B cell (primary cell): ENCODE results near the gene GAR1. TPM values are rescaled to one million over a fixed set of nuclear protein-coding genes. Genes with fewer than 3 reads are reported as not detected.

Source experiments
- ATAC-seq: fragments of 200-7000 bp; cut with Tn5 transposase; one replicate; pipeline ENCODE4 v1.10.0; 2021; ENCODE audit warnings: low read depth, mild to moderate bottlenecking, moderate number of reproducible peaks, moderate library complexity
- CTCF ChIA-PET: fragments of 350-600 bp; sonication (Branson Sonifier 250); formaldehyde crosslinking; loops from one replicate; lab custom pipeline; 2021; ENCODE audit warnings: antibody characterized with exemption, inconsistent platforms; lab: Charles Lee
- POLR2A ChIA-PET: fragments of 350-600 bp; sonication (Branson Sonifier 250); formaldehyde crosslinking; loops from one replicate; lab custom pipeline; 2021; ENCODE audit warnings: antibody characterized with exemption; lab: Charles Lee
- DNase-seq: peaks from one replicate; pipeline ENCODE4 v3.0.0; 2013
- H2AFZ ChIP-seq: 2 replicates; pipeline ENCODE4 v1.6.1; 2012; ENCODE audit warnings: mild to moderate bottlenecking, low read depth, low read length; ENCODE audit not compliant: insufficient read depth, poor library complexity, severe bottlenecking
- H3K27ac ChIP-seq, 2 donors: 1 replicate in 1 of 2; 2 replicates in 1 of 2; pipeline ENCODE4 v1.5.1; 2012 to 2013; ENCODE audit warnings: low read length in 2 of 2, mild to moderate bottlenecking in 2 of 2, moderate library complexity in 1 of 2
- H3K27me3 ChIP-seq, 4 experiments: fragments of 200-600 bp in 1 of 4; sonication (generic) in 1 of 4; replicated peaks in 1 of 4; 1 replicate in 2 of 4; 2 replicates in 2 of 4; pipeline versions ENCODE4 v1.6.1 to v1.7.0; 2013 to 2016; ENCODE audit warnings: low read length in 3 of 4, mild to moderate bottlenecking in 2 of 4, mixed read lengths in 1 of 4, moderate library complexity in 1 of 4; ENCODE audit not compliant: insufficient read depth in 4 of 4, control insufficient read depth in 3 of 4; ENCODE audit errors: control extremely low read depth in 1 of 4
- H3K36me3 ChIP-seq, 2 experiments: replicated peaks in 1 of 2; 1 replicate in 1 of 2; 2 replicates in 1 of 2; pipeline versions ENCODE4 v1.6.1 to v1.7.1; 2013; ENCODE audit warnings: low read length in 1 of 2; ENCODE audit not compliant: insufficient read depth in 2 of 2, control insufficient read depth in 1 of 2; ENCODE audit errors: control extremely low read depth in 1 of 2, extremely low read depth in 1 of 2
- H3K4me1 ChIP-seq, 2 donors: fragments of 200-600 bp in 1 of 2; sonication (generic) in 1 of 2; 1 replicate in 1 of 2; 2 replicates in 1 of 2; pipeline versions ENCODE4 v1.5.1 to v1.6.1; 2013 to 2017; ENCODE audit warnings: low read length in 2 of 2; ENCODE audit not compliant: control insufficient read depth in 2 of 2, insufficient read depth in 2 of 2
- H3K4me2 ChIP-seq: replicated peaks from 2 replicates; pipeline ENCODE3; 2012; ENCODE audit warnings: mild to moderate bottlenecking, low read depth, low read length; ENCODE audit not compliant: poor library complexity, severe bottlenecking
- H3K4me3 ChIP-seq, 5 experiments: fragments of 200-600 bp in 1 of 5; sonication (generic) in 1 of 5; 1 replicate in 3 of 5; 2 replicates in 2 of 5; pipeline versions ENCODE4 v1.5.1 to v1.7.0; 2011 to 2016; ENCODE audit warnings: low read length in 4 of 5, mild to moderate bottlenecking in 4 of 5, low read depth in 2 of 5, control low read depth in 1 of 5, moderate library complexity in 1 of 5; ENCODE audit not compliant: insufficient read depth in 1 of 5; ENCODE audit errors: control extremely low read depth in 1 of 5, extremely low read depth in 1 of 5
- H3K79me2 ChIP-seq: fragments of 200-600 bp; sonication (generic); one replicate; pipeline ENCODE4 v1.6.0; 2016; ENCODE audit warnings: low read length; ENCODE audit not compliant: control insufficient read depth, insufficient read depth
- H3K9ac ChIP-seq: fragments of 200-600 bp; sonication (generic); 2 replicates; pipeline ENCODE4 v1.6.1; 2017; ENCODE audit warnings: mild to moderate bottlenecking, low read length, moderate library complexity
- H3K9me3 ChIP-seq, 3 donors: one replicate each; pipeline versions ENCODE4 v1.6.1 to v1.7.1; 2013; ENCODE audit warnings: low read length in 2 of 3; ENCODE audit not compliant: control insufficient read depth in 2 of 3, insufficient read depth in 1 of 3; ENCODE audit errors: control extremely low read depth in 1 of 3
- H4K20me1 ChIP-seq: 2 replicates; pipeline ENCODE4 v1.6.0; 2012; ENCODE audit warnings: mild to moderate bottlenecking, low read length; ENCODE audit not compliant: insufficient read depth, control insufficient read depth, poor library complexity, severe bottlenecking
- H3K27ac Mint-ChIP-seq: one replicate; pipeline ENCODE4 v1.8.0; 2021; ENCODE audit warnings: mixed read lengths
- H3K27me3 Mint-ChIP-seq: one replicate; pipeline ENCODE4 v1.8.0; 2021; ENCODE audit warnings: mixed read lengths
- H3K4me1 Mint-ChIP-seq: one replicate; pipeline ENCODE4 v1.8.0; 2021; ENCODE audit warnings: mixed read lengths
- H3K4me3 Mint-ChIP-seq: one replicate; pipeline ENCODE4 v1.8.0; 2021; ENCODE audit warnings: mixed read lengths
- H3K9me3 Mint-ChIP-seq: one replicate; pipeline ENCODE4 v1.8.0; 2022; ENCODE audit warnings: mixed read lengths; ENCODE audit not compliant: insufficient read depth
- EZH2 ChIP-seq: IDR thresholded peaks from 2 replicates; pipeline ENCODE4 v1.6.1; 2012; ENCODE audit warnings: borderline replicate concordance, low read depth, mild to moderate bottlenecking, moderate library complexity, low read length; ENCODE audit not compliant: insufficient read depth, poor library complexity, severe bottlenecking
- WGBS: methylation state at CpG from one replicate; pipeline ENCODE4 v1.1.5; 2013; ENCODE audit warnings: missing lambda C conversion rate; ENCODE audit not compliant: insufficient coverage; 5-methylcytosine and 5-hydroxymethylcytosine counted together
- intact Hi-C: fragments of 100-400 bp; cut with micrococcal nuclease; formaldehyde crosslinking; loops from one replicate; pipeline ENCODE4 v1.10.0; 2022
- polyA plus RNA-seq: library from polyadenylated mRNA; depleted of rRNA; stranded (reverse); fragments of >200 nt; gene quantifications from 2 replicates; pipeline ENCODE4 v1.2.3, GENCODE V29; 2012
- total RNA-seq, 2 donors: library from RNA; stranded (reverse); fragments of 120-200 nt in 1 of 2; gene quantifications; 1 replicate in 1 of 2; 2 replicates in 1 of 2; pipeline versions ENCODE4 v1.2.3 to v1.2.4, GENCODE V29; 2013 to 2022
- TF ChIP-seq, protein P1 (sequence below): fragments of 200-600 bp; IDR thresholded peaks from one replicate; pipeline ENCODE4 v1.8.0; 2022; ENCODE audit warnings: antibody characterized with exemption, mild to moderate bottlenecking

Gene GAR1
- total and polyA plus RNA-seq, 2 donors (not counting 1 experiment from before 2014, with no cell fraction given) = 4.5 to 10.0 TPM

DNA sequence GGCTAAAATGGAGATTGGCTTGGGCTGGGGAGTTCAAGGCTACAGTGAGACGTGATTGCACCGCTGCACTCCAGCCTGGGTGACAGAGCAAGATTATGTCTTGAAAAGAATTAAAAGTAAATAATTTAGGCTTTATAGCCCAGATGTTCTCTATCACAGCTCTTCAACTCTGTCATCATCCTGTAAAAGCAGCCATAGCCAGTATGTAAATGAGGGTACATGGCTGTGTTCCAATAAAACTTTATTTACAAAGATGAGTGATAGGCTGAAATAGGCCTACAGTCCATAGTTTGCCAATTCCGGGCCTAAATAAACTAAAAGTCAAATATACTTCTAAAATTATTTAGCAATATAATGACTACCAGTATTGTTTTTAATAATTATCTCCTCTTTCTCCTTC is 21.4 kb downstream of the GAR1 start:
- H3K9me3 Mint-ChIP-seq = no peaks in the 10 kb centered on the region
- no peak overlapping the region for H3K4me3 Mint-ChIP-seq
- TF ChIP-seq, protein P1, sequence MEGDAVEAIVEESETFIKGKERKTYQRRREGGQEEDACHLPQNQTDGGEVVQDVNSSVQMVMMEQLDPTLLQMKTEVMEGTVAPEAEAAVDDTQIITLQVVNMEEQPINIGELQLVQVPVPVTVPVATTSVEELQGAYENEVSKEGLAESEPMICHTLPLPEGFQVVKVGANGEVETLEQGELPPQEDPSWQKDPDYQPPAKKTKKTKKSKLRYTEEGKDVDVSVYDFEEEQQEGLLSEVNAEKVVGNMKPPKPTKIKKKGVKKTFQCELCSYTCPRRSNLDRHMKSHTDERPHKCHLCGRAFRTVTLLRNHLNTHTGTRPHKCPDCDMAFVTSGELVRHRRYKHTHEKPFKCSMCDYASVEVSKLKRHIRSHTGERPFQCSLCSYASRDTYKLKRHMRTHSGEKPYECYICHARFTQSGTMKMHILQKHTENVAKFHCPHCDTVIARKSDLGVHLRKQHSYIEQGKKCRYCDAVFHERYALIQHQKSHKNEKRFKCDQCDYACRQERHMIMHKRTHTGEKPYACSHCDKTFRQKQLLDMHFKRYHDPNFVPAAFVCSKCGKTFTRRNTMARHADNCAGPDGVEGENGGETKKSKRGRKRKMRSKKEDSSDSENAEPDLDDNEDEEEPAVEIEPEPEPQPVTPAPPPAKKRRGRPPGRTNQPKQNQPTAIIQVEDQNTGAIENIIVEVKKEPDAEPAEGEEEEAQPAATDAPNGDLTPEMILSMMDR = no peak
- no peak for TF ChIP-seq EZH2
- peaks cover 0 to 2% (median 0%) of the 10 kb centered on the region in 3 donors for H3K9me3 ChIP-seq
- H3K27me3 Mint-ChIP-seq = no peaks in the 10 kb centered on the region
- POLR2A ChIA-PET = no interaction called here
- no peak overlapping the region for H3K4me3 ChIP-seq
- H3K79me2 ChIP-seq = no peaks in the 10 kb centered on the region
- H3K27me3 ChIP-seq = no peaks in the 10 kb centered on the region
- no peak overlapping the region for H2AFZ ChIP-seq
- H3K4me1 Mint-ChIP-seq = no peaks in the 10 kb centered on the region
- H3K36me3 ChIP-seq = no peaks in the 10 kb centered on the region
- H3K27ac ChIP-seq = no peak overlapping the region
- H4K20me1 ChIP-seq = no peaks in the 10 kb centered on the region
- WGBS = no CpG with 5 or more reads among the region's 3 CpGs
- ATAC-seq = no peak
- H3K27ac Mint-ChIP-seq = no peak overlapping the region
- H3K4me2 ChIP-seq = no peak overlapping the region
- CTCF ChIA-PET = no interaction called here
- intact Hi-C loops = no loop called here
- DNase-seq = no peak
- no peaks in the 10 kb centered on the region for H3K4me1 ChIP-seq
- H3K9ac ChIP-seq = no peak overlapping the region

DNA sequence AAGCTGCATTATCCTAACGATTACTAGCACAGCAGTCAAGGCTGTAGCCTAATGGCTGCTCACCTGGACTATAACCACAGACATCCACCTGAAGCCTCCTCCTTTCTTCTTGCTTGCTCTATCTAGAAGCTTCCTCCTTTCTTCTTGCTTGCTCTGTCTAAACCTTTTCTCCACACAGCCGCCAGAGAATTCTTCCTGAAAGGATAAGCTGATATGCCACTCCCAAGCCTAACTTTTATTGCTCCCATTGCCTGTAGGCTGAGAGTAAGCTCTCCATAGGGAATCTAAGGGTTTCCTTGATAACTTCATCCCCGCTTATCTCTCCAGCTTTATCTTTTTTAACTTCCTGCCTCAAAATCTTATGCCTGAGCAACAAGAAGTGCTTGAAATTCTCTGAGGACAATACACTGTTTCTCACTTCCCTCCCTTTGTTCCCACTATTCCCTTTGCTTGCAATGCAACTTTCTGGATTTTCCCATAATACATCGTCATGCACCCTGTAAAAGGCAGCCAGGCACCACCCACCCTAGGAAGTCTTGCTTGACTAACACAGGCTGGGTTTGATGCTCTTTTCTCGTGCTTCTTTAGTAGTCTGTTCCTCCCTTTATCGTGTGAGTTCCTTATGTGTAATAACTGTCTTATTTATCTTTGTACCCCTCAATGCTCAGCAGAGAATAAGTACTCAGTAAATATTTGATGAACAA is 31.0 kb downstream of the GAR1 start:
- intact Hi-C loops = no loop called here
- no peak for ATAC-seq
- Histone ChIP-seq H4K20me1 (no peaks in the 10 kb centered on the region), H3K27ac (no peak overlapping the region), H3K27me3 (no peaks in the 10 kb centered on the region), H3K9me3 (no peaks in the 10 kb centered on the region), H3K9ac (no peak overlapping the region), H3K4me2 (no peak overlapping the region), H3K36me3 (no peaks in the 10 kb centered on the region), H3K79me2 (no peaks in the 10 kb centered on the region), H3K4me1 (no peaks in the 10 kb centered on the region), H2AFZ (no peak overlapping the region), H3K4me3 (no peak overlapping the region)
- ChIA-PET CTCF (interaction anchor here (0.6 kb wide), 1 partner anchor 103 kb away, joined by 4 read pairs; no protein-coding TSS in a partner anchor), POLR2A (no interaction called here)
- no peaks in the 10 kb centered on the region for H3K27me3 Mint-ChIP-seq
- H3K4me3 Mint-ChIP-seq = no peak overlapping the region
- no peak overlapping the region for H3K27ac Mint-ChIP-seq
- TF ChIP-seq, protein P1 = no peak
- no peak for TF ChIP-seq EZH2
- DNase-seq = no peak
- H3K4me1 Mint-ChIP-seq = no peaks in the 10 kb centered on the region
- H3K9me3 Mint-ChIP-seq = no peaks in the 10 kb centered on the region
- 82% methylated on average over 3 of the region's 6 CpGs for WGBS
